Activated naive CD8-positive, alpha-beta T cell treated with anti-CD3 and anti-CD28 coated beads, Interleukin-2, amount 50 U/mL, for 16 hours (primary cell): ENCODE results near the gene TBX3.

Experiments used
- DNase-seq: peaks from one replicate; pipeline ENCODE4 v3.0.0-alpha.2; 2020; ENCODE audit warnings: low read depth, low spot score

TBX3 gene

DNA sequence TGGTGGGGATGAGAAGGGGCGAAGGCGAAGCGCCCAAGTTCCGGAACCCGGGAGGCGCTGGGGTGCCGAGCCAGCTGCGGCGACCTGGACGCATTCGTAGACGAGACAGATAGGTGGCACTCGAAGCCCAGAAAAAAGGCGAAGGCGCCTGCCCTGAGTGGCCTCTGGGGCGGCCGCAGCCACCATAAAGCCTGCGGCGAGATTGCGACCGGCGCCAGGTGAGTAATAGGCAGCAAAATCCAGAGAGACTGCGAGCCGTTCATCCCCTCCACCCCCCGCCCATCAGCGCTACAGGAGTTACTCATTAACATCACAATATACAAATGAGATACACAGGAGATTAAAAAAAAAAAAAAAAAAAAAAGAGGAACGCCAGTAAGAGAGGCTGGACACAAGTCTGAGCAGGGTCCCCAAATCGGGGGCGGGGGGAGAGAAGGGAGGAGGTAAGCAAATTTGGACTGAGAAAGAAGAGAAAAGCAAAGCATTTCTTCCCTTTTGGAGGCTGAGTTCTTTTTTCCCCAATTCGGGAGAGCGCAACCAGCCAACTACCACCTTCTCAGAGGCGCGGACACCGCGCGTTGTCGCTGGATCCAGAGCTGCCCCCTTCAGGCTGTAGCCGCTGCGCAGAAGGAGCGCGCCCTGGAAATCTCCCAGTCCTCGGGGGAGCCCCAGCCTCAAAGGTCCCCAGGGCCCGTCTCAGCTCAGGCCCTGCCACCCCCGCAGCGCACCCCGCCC lies 15.7 kb downstream of the TBX3 start:
- no peak for DNase-seq

DNA sequence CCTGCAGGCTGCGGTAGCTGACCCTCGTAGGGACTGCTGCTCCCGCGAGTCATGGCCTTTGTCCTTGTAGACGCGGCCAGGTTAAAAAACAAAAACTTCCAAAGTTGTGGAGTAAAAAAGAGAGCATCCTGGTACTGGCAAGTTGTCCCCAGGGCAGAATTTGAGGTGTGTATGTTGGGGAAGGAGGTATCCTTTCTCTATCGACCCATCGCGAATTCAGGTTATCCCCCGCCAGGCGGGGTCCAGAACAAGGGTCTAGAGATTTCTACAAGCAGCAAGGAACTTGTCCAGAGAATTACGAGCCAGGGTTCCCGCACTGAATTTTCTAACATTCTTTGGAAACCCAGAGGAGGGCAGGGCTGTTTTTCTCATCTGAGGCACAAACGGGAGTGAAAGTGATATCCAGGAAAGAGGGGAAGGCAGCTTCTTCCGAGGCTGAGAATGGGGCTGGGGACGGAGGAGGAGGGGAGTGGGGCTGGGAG lies 16.3 kb downstream of the TBX3 start:
- DNase-seq, result no peak

DNA sequence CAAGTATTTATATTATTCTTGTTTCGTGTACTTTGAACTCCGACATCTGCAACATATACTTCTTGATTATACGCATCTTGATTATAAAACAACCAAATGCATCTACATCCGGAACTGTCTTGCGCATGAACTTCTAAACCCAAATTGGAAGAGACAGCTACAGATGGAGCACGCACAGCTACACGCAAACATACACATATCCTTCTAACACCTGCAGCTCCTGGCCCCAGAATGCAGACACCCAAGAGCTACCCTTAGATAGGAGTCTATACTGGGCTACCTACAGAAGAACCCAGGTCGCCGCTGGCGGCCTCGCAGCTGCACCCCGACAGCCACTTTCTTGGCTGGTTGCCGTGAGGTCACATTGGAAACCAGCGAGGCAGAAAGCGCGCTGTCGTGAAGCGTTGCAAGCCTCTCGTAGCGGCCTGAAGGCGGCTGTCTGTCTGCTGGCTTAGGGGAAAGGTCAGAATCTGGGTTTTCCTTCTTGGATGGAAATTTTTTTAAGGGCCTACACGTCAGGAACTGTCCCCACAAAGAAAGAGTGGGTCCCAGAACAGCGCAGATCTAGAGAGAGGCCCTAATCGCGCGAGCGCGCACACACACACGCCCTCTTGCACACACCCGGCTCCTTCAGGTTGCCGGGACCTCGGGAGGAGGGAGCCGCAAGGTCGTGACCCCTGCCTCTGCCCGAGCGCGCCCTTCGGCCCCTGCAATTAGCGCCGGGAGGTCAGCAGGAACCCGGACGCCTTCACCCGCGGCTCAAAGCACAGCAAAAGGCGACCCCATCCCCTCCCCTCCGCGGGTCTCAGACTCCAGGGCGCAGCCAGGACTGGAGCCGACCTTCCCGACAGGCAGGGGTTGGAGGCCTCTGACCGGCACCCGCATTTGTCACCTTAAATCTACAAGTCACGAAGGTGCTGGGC lies 17.0 kb downstream of the TBX3 start:
- DNase-seq, result no peak

DNA sequence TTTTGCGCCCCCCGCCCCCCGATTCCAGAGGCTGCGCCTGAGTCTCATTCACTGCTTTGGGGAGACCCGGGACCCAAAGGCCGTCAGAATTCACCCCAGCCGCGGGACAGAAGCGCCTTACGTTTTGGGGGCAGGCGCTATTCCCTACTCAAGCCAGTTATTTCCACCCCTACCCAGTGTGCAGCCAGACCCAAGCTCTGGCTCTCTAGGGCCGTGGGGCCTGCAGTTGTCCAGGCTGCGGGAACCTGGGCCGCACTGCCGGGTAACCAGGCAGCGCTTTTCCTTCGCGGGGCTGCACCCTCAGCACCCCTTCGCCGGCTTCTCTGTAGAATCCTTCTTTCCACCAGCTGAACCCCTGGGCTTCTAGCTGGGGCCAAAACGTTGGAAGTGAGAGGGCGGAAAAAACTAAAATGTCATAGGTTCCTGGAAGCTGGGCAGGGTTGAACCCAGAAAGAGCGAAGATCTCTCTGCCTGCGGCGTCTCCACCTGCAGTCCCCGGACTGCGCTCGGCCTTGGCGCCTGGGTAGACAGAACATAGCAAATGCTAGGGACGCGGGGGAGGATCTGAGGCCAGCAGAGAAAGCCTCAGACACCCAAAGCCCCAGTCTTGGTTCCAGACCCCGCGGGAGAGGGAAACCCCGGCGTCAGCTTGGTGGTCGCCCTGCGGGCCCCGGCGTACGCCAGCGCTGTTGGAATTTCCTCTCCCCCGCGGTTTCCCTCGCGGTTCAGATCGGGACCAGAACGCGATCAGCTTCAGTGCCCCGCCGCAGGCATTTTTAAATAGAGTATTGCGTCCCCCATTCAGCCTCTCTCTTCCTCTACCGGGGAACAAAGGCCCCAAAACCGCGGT lies 18.3 kb downstream of the TBX3 start:
- no peak for DNase-seq

DNA sequence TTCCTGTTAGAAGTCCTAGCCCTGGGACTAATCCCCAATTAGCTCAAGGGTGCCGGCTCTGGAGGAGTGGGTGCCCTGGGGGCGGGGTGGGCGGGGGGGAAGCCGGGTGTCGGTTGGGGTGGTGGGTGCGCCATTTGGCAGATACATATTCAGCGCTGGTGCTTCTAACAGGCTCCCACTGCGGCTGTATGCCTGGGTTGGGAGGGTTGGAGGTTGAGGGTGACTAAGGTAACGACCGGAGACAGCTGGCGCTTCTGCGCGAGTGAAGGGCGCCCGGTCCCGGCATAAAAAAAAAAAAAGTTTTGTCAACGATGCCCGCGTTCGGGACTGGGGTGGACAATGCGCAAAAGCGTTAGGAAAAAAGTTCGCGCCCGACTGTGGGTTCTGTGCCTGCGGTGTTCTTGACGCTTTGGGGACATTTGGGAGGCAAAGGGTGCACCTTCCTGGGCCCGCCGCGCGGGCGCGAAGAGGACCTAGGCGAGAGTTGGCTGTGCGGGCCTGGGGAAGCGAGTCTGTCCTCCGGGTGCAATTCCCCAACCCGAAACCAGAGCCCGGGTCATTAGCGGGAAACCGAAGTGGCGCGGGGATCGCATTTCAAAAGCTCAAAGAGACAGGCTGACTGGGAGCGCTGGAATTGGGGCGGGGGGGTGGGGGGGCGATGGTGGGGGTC lies 19.2 kb downstream of the TBX3 start:
- DNase-seq, result no peak

DNA sequence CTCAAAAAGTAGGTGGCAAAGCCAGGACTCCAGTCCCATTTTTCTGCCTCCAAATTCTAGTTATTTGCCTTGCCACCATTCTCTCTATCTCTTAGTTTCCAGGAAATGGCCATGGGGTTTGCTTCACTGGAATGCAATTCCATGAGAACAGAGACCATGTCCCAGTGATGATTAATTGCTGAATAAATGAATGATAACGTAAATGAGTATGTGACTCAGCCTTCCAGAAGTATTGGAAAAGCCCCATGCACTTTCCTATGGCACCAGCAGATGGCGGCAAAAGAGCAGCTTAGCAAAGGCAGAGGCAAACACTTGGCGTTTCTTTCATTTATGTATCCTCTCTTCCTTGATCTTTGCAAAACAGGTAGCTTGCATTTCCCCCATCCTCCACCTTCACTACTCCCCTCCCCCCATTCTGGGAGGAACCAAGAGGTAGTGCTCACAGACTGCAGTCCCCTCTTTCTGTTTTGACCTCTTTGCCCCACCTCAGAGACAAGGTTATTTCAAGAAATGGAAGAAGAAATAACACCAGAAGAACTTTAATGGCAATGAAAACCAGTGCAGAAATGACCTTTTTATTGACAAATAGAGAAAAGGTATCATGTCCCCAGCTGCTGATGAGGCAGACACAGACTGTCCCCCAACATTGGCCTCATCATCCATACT lies 21.3 kb downstream of the TBX3 start:
- peak; percentile 10 for DNase-seq

DNA sequence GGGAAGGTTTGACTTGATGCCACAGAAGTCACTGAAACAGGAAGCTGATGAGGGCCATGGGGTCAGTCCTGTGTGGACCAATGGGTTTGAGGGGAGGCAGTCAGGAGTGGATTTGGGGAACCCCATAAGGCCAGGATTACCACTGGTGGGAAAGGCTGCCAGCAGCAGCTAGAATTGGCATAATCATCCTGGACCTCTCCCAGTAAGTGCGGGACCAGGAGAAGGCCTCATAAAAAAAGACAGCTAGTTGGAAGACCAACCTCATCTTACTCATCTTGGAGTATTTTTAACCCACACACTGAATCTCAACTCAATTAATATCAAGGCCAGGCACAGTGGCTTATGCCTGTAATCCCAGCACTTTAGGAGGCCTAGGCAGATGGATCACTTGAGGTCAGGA lies 22.7 kb downstream of the TBX3 start:
- DNase-seq, result no peak

DNA sequence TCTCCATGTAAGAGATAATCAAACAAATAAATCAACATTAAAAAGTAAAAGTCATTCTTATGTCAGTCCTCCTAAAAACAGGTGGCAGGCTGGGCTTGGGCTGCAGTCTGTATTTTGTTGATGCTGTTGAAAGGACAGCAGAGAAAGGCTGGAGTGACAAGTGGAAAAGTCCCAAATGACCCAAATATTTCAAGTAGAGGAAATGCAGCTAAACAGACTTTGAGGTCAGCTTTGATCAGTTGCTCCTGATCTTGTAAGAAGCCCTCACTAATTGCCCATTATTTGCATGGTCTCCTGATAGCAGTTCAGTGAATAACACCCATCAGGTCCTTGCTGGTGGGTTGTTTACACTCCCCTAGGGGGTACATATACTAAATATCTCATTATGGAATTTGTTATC lies 24.9 kb downstream of the TBX3 start:
- DNase-seq, result no peak

DNA sequence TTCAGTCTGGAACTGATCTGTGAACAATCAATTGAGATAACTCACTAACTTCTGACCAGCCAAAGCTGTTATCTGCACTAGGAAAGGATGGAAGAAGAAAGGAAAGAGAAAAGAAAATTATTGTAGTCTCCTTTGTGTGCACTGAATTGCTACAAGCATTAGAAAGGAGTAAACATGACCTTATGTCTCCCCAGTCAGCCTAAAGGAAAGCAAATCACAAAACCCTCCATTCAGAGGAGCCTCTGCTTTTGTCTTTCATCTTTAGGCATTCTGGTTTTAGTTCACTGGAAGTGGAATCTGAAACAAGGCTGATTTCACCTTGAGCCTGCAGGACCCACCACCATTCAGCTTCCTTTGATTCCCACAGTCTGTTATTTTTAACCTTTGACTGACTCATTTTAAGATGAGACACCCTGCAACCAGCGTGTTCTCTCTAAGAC lies 26.0 kb downstream of the TBX3 start:
- DNase-seq, result no peak

DNA sequence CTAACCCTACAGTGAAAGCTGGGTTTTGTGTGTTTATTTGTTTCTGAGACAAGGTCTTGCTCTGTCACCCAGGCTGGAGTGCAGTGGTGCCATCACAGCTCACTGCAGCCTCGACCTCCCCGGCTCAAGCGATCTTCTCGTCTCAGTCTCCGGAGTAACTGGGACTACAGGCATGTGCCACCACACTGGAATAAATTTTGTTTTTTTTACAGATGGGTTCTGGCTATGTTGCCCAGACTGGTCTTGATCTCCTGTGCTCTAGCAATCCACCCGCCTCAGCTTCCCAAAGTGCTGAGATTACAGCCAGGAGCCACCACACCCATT lies 26.4 kb downstream of the TBX3 start:
- DNase-seq, result no peak

DNA sequence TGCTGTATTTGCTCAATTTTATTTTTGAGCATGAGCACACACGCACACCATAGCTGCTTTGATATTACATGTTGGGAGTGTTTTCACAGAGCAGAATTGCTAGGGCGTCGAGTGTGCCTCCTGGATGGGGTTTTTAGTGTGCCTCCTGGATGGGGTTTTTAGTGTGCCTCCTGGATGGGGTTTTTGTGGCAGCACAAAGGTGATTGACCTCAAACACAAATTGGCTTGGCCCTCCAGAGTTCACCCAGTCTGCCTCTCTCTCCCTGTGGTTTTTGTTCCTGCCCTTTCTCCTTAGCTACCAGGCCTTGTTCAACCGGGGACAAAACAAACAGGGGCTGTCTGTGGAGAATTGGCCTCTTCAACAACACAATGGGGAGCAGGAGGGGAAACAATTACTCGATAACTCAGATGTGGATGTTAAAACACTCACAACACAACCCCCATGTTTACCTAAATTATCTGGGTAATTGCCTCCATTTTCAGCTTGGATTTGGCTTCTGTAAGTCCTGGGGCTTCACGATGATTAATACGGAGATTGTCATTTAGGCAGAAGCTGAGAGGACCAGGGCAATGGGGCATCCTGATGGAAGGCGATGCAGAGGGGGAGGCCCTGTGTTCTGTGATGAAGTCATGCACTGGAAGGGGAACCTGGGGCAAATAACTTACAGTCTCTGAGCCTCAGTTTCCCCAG lies 26.9 kb downstream of the TBX3 start:
- no peak for DNase-seq

DNA sequence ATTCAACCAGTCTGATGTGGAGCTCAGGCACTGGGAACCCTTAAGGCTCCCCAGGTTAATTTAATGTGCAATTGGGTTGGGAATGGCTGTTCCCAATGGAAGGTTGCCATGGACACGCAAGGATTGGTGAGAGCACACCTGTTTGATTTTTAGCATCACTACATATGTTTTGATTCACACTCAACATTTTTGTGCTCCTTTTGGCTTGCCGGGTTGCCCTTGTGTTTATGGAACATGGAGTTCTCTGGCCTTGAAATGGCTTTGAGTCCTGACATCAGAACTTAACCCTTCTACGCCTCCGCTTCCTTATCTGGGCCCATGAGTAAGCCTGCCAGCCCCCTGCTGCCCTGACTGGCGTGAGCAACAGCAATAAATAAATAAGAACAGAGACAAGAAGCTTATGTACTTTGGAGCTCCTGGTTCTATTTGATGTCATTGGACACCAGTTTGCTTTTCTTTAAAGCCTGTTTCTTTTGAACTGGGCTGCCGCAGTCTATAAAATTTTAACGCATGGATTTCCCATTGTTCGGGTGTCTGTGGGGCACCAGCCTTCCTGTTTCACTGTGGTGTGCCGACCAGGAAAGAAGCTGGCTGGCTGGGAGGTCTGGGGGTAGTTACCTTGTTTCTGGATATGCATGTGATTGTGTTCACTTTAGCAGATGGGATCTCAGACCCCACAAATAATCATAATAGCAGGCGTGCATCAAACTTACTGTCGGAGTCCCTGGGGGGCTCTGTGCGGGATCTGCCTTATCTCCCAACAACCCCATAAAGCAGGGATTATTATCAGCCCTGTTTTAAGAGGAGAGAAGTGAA lies 27.8 kb downstream of the TBX3 start:
- DNase-seq, result no peak

DNA sequence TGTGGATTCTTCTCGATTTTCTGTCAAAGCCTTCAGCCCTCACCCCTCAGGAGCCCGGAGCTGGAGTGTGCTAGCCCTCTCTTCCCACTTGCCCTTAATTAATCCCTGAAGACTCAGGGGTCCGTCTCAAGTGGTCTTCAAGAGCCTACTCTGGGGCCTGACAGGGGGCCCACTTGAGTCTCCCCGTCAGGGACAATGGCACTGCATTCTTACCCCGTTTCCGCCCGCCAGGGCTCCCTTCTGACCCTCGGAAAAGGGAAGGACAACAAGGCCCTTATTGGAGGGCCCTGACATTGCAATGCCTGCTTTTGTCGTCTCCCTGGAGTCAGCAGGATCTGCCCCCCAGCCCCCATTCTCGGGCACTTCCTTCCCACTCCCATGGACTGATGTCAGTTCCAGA lies 34.4 kb downstream of the TBX3 start:
- DNase-seq, result no peak

DNA sequence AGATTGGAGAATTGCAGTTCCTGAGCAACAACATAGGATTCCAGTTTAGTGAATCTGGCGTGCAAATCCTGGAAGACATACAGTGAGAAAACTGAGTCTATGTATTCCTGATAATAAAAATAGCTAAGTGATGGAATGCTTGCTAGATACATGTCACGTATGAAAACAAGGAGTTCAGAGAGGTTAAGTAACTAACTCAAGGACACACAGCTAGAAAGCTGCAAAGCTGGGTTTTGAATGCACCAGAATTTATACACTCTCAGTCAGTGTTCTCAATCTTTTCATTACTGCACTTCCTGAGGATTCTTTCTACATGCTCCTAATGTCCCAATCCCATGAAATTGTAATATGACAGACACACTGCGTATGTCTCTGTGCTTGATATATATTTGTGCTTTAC lies 35.3 kb downstream of the TBX3 start:
- DNase-seq, result no peak

DNA sequence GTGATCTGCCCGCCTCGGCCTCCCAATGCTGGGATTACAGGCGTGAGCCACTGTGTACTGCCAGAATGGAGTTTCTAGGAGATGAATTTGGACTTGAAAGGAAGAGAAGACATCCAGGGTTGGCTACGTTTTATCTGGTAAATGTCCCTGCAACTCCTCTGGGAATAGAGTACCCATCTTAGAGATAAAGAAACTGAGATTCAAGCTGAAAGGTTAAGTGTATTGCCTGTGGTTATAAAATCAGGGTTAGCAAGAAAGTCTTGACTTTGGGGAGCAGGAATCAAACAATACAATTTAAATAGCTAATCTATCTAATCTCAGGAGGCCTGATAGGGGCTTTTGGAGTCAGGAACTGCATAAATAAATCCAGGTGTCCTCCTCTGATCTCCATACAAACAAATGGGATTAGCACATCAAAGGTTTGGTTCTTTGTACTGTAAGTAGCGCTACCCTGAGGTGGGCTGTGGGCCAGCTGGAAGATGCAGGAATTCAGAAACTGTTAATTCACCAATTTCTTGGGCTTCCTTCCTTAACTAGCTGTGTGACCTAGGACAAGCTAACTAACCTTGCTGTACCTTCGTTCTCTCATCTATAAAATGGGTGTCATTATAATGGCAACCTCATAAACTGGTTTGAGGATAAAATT lies 45.1 kb downstream of the TBX3 start:
- no peak for DNase-seq

DNA sequence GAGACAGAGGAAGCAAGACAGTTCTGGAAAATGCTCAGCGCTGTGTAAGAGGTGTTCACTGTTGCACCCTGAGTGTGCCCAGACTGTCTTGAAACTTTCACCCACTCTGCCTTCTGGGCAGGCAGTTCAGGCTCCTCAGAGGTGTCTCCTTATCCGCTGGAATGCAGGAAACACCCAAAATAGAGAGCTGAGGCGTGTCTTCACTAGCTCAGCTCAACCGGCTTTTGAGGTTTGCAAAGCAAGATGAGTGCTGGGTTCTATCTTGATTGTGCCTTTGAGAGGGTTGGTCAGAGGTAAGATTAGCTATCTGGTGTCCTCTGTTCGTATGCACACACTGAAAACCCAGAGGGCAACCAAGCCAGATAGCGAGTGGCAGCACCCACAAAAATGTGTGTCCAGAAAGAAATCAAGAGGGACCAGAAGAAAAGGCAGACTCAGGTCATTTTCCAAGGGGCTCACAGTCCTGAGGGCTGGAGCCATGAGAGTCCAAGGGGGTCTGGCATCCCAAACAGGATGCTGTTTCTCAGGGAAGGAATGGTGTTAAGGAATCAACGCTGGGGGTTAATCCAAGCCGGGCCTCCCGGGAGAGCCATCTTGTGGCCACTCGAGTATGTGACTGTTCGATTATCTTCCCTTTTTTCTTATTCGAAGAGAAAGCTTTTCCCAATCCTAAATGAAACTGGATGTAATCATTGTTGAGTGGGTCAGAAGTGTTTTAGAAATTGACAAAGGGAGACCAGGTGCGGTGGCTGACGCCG lies 47.1 kb downstream of the TBX3 start:
- DNase-seq, result no peak

DNA sequence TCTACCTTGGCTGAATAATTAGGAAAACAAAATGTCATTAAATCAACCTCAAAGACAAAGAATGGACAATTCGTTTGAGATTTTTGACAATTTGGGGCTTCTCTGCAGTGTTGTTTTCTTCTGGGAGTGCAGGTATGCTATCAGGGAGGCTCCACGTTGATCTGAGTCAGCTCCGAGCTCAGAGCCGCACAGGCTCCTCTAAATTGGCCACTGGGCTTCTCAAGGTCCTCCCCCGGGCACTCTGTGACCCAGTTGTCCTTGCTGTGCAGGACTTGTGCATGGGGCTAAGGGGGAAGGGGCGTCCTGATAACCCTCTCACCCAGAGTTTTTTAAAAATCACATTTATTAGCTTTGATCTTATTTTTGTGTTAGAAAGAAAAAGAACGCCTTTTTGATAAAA lies 52.7 kb downstream of the TBX3 start:
- DNase-seq, result no peak

DNA sequence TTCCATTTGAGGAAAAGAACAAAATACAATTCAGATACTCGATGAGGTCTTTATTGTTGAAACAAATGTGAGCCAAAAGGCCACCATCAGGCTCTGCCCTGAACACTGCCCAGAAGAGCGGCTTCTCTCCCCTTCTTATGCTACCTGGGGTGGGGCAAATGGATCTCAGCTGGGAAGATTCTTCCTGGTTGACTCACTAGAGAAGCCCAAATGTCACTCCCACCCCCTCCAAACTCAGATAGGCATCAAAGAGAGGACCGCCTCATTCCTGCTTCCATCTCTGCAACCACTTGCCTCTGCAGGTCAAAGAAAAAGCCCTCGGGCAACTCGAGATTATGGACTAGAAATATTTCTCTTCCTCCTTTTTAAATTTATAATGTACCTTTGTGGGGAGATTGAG lies 55.8 kb downstream of the TBX3 start:
- DNase-seq, result no peak
